CD4-positive, CD25-positive, alpha-beta regulatory T cell (primary cell): Measurements from ENCODE around the gene TAF5L. TPM values are rescaled to one million over a fixed set of nuclear protein-coding genes. Genes with fewer than 3 reads are reported as not detected.
"Not testable (repeated sequence)": the region's sequence is repeated elsewhere in the genome, so short reads cannot be mapped to it uniquely, and the experiment has no call there.

ENCODE experiments used
- ATAC-seq, 2 donors: fragments of 150-1000 bp; cut with Tn5 transposase; one replicate each; pipeline ENCODE4 v1.10.0; 2021; ENCODE audit warnings: low read depth in 2 of 2, moderate number of reproducible peaks in 2 of 2, moderate library complexity in 1 of 2
- DNase-seq, 3 donors: peaks; one replicate each; pipeline versions ENCODE4 v3.0.0 to v3.0.0-alpha.2; 2012 to 2022; ENCODE audit warnings: mixed read lengths in 1 of 3
- H3K27ac ChIP-seq: one replicate; pipeline ENCODE4 v1.7.0; 2013; ENCODE audit warnings: mild to moderate bottlenecking, low read length; ENCODE audit not compliant: insufficient read depth, poor library complexity, severe bottlenecking
- H3K27me3 ChIP-seq: one replicate; pipeline ENCODE4 v1.7.0; 2013; ENCODE audit warnings: low read length; ENCODE audit not compliant: control insufficient read depth, insufficient read depth
- H3K36me3 ChIP-seq: one replicate; pipeline ENCODE4 v1.7.0; 2013; ENCODE audit warnings: mild to moderate bottlenecking, low read length, moderate library complexity; ENCODE audit not compliant: control insufficient read depth, insufficient read depth
- H3K4me1 ChIP-seq: 2 replicates; pipeline ENCODE4 v1.7.0; 2013; ENCODE audit warnings: mild to moderate bottlenecking, low read length; ENCODE audit not compliant: insufficient read depth, control insufficient read depth, poor library complexity, severe bottlenecking
- H3K4me3 ChIP-seq: one replicate; pipeline ENCODE4 v1.7.0; 2013; ENCODE audit warnings: low read depth, mild to moderate bottlenecking, low read length, moderate library complexity
- H3K9me3 ChIP-seq, 2 experiments: 1 replicate in 1 of 2; 2 replicates in 1 of 2; pipeline ENCODE4 v1.7.0; 2013; ENCODE audit warnings: low read length in 2 of 2, mild to moderate bottlenecking in 1 of 2, moderate library complexity in 1 of 2; ENCODE audit not compliant: control insufficient read depth in 2 of 2
- H3K27ac Mint-ChIP-seq, 3 donors: one replicate each; pipeline ENCODE4 v1.8.0; 2020 to 2022; ENCODE audit warnings: mild to moderate bottlenecking in 3 of 3, mixed read lengths in 3 of 3, moderate library complexity in 2 of 3
- H3K27me3 Mint-ChIP-seq: one replicate; pipeline ENCODE4 v1.8.0; 2022; ENCODE audit warnings: mild to moderate bottlenecking, mixed read lengths
- H3K36me3 Mint-ChIP-seq: one replicate; pipeline ENCODE4 v1.8.0; 2020; ENCODE audit warnings: mixed read lengths
- H3K4me1 Mint-ChIP-seq, 4 donors: one replicate each; pipeline ENCODE4 v1.8.0; 2020 to 2022; ENCODE audit warnings: mixed read lengths in 4 of 4, mild to moderate bottlenecking in 1 of 4
- H3K4me3 Mint-ChIP-seq, 4 donors: one replicate each; pipeline ENCODE4 v1.8.0; 2020 to 2022; ENCODE audit warnings: mild to moderate bottlenecking in 4 of 4, mixed read lengths in 4 of 4, moderate library complexity in 3 of 4
- H3K9me3 Mint-ChIP-seq, 7 donors: one replicate each; pipeline ENCODE4 v1.8.0; 2020 to 2022; ENCODE audit warnings: mixed read lengths in 7 of 7, mild to moderate bottlenecking in 3 of 7, moderate library complexity in 2 of 7
- polyA plus RNA-seq, 4 donors: library from polyadenylated mRNA; unstranded; fragments of 300-500 nt; fragmentation: Illumina TruSeq; gene quantifications; one replicate each; pipeline ENCODE4 v1.2.3, GENCODE V29; 2021
- total RNA-seq: library from RNA; stranded (reverse); gene quantifications from one replicate; pipeline ENCODE4 v1.2.3, GENCODE V29; 2022

The TAF5L gene
- total and polyA plus RNA-seq, 5 donors from 2014 or later = 4.6 to 33.6 (median 5.9) TPM

- Mint-ChIP-seq H3K9me3 (no peaks in the 10 kb centered on the region), H3K4me3 (no peak overlapping the region), H3K27ac (no peak overlapping the region), H3K4me1 (peaks cover 0 to 7% (median 2%) of the 10 kb centered on the region in 4 donors), H3K36me3 (no peaks in the 10 kb centered on the region), H3K27me3 (peaks cover 6% of the 10 kb centered on the region)
- no peak for DNase-seq
- Histone ChIP-seq H3K27me3 (peaks cover 5% of the 10 kb centered on the region), H3K36me3 (no peaks in the 10 kb centered on the region), H3K4me3 (no peak overlapping the region), H3K27ac (no peak overlapping the region), H3K9me3 (no peaks in the 10 kb centered on the region), H3K4me1 (peaks cover 8% of the 10 kb centered on the region)
- no peak for ATAC-seq
Observed at GRCh38 chr1:229563241-229563640, 62.7 kb downstream of the TAF5L start.

GRCh38 chr1:229562686-229563085 lies 63.2 kb downstream of the TAF5L start:
- H3K27ac ChIP-seq = no peak overlapping the region
- H3K27ac Mint-ChIP-seq = no peak overlapping the region
- H3K36me3 ChIP-seq = no peaks in the 10 kb centered on the region
- no peak for ATAC-seq
- H3K9me3 Mint-ChIP-seq = no peaks in the 10 kb centered on the region
- peaks cover 9% of the 10 kb centered on the region for H3K4me1 ChIP-seq
- H3K4me1 Mint-ChIP-seq = peaks cover 0 to 8% (median 3%) of the 10 kb centered on the region in 4 donors
- no peaks in the 10 kb centered on the region for H3K36me3 Mint-ChIP-seq
- H3K4me3 ChIP-seq = no peak overlapping the region
- H3K27me3 ChIP-seq = peaks cover 5% of the 10 kb centered on the region
- H3K4me3 Mint-ChIP-seq = peak overlapping the region in 2 of 4 donors; percentile 29 to 60
- DNase-seq = no peak
- peaks cover 6% of the 10 kb centered on the region for H3K27me3 Mint-ChIP-seq
- H3K9me3 ChIP-seq = no peaks in the 10 kb centered on the region

- peak overlapping the region in 3 of 4 donors; percentile 20 to 53 (median 38) for H3K4me3 Mint-ChIP-seq
- H3K36me3 Mint-ChIP-seq = no peaks in the 10 kb centered on the region
Observed at GRCh38 chr1:229561141-229561540, 64.8 kb downstream of the TAF5L start.

GRCh38 chr1:229560124-229560523 lies 65.8 kb downstream of the TAF5L start:
- H3K4me1 ChIP-seq = peaks cover 29% of the 10 kb centered on the region
- not testable (repeated sequence) for H3K4me3 ChIP-seq, H3K36me3 Mint-ChIP-seq, H3K27me3 Mint-ChIP-seq, H3K9me3 ChIP-seq, H3K9me3 Mint-ChIP-seq, H3K27ac ChIP-seq, ATAC-seq, DNase-seq, H3K36me3 ChIP-seq, H3K27ac Mint-ChIP-seq, H3K27me3 ChIP-seq
- H3K4me3 Mint-ChIP-seq = peak overlapping the region in 2 of 4 donors; percentile 41 to 43
- H3K4me1 Mint-ChIP-seq = peaks cover 6 to 32% (median 19%) of the 10 kb centered on the region in 4 donors

More at GRCh38 chr1:229561141-229561540, 64.8 kb downstream of the TAF5L start:
- H3K9me3 ChIP-seq = no peaks in the 10 kb centered on the region
- no peak overlapping the region for H3K27ac Mint-ChIP-seq
- H3K27ac ChIP-seq = no peak overlapping the region
- DNase-seq = no peak
- no peaks in the 10 kb centered on the region for H3K27me3 Mint-ChIP-seq
- no peak for ATAC-seq
- no peaks in the 10 kb centered on the region for H3K27me3 ChIP-seq
- H3K9me3 Mint-ChIP-seq = no peaks in the 10 kb centered on the region
- peaks cover 24% of the 10 kb centered on the region for H3K4me1 ChIP-seq
- H3K36me3 ChIP-seq = no peaks in the 10 kb centered on the region
- peaks cover 0 to 24% (median 15%) of the 10 kb centered on the region in 4 donors for H3K4me1 Mint-ChIP-seq
- no peak overlapping the region for H3K4me3 ChIP-seq

GRCh38 chr1:229559336-229559801 lies 66.6 kb downstream of the TAF5L start:
- not testable (repeated sequence) for H3K36me3 Mint-ChIP-seq, ATAC-seq, H3K9me3 ChIP-seq, DNase-seq, H3K27me3 ChIP-seq, H3K9me3 Mint-ChIP-seq, H3K36me3 ChIP-seq, H3K27me3 Mint-ChIP-seq
- H3K27ac Mint-ChIP-seq = peak overlapping the region; percentile 32 to 95 (median 90)
- peaks cover 35% of the 10 kb centered on the region for H3K4me1 ChIP-seq
- peak overlapping the region; percentile 75 for H3K4me3 ChIP-seq
- H3K27ac ChIP-seq = peak overlapping the region; percentile 60
- peaks cover 8 to 39% (median 23%) of the 10 kb centered on the region in 4 donors for H3K4me1 Mint-ChIP-seq
- peak overlapping the region; percentile 98 to 99 (median 99) for H3K4me3 Mint-ChIP-seq

GRCh38 chr1:229558460-229559335 lies 67.2 kb downstream of the TAF5L start, which contains the start of gene ABCB10:
Gene ABCB10 (minus strand): TSS chr1:229558707. CDS start chr1:229558652, 55 bp downstream.
- peak; percentile 77 to 78 for ATAC-seq
- Mint-ChIP-seq H3K9me3 (no peaks in the 10 kb centered on the region), H3K36me3 (no peaks in the 10 kb centered on the region), H3K4me1 (peaks cover 8 to 45% (median 28%) of the 10 kb centered on the region in 4 donors), H3K27ac (peak within 1 kb of the TSS; percentile 46 to 95 (median 94)), H3K4me3 (peak within 1 kb of the TSS; percentile 98 to 99 (median 99)), H3K27me3 (no peaks in the 10 kb centered on the region)
- peak within 1 kb of the TSS; percentile 61 for H3K27ac ChIP-seq
- no peaks in the 10 kb centered on the region for H3K36me3 ChIP-seq
- DNase-seq = peak; percentile 74 to 91 (median 81)
- H3K4me1 ChIP-seq = peaks cover 35% of the 10 kb centered on the region
- peak within 1 kb of the TSS; percentile 90 for H3K4me3 ChIP-seq
- H3K9me3 ChIP-seq = no peaks in the 10 kb centered on the region
- H3K27me3 ChIP-seq = no peaks in the 10 kb centered on the region

GRCh38 chr1:229557913-229558414 lies 68.0 kb downstream of the TAF5L start:
- Mint-ChIP-seq H3K4me3 (peak overlapping the region; percentile 90 to 99 (median 92)), H3K27ac (peak overlapping the region; percentile 46 to 94 (median 94)), H3K9me3 (no peaks in the 10 kb centered on the region), H3K4me1 (peaks cover 8 to 51% (median 31%) of the 10 kb centered on the region in 4 donors), H3K27me3 (no peaks in the 10 kb centered on the region), H3K36me3 (no peaks in the 10 kb centered on the region)
- no peaks in the 10 kb centered on the region for H3K9me3 ChIP-seq
- H3K36me3 ChIP-seq = no peaks in the 10 kb centered on the region
- peak overlapping the region; percentile 61 for H3K27ac ChIP-seq
- DNase-seq = peak; percentile 24 to 56 (median 35)
- H3K4me3 ChIP-seq = peak overlapping the region; percentile 90
- ATAC-seq = peak; percentile 4 to 5
- peaks cover 35% of the 10 kb centered on the region for H3K4me1 ChIP-seq
- H3K27me3 ChIP-seq = no peaks in the 10 kb centered on the region
